ENCODE measurements around the gene EEF1AKMT2. TPM values are rescaled to one million over a fixed set of nuclear protein-coding genes. Genes with fewer than 3 reads are reported as not detected.
"Not testable (repeated sequence)": the region's sequence is repeated elsewhere in the genome, so short reads cannot be mapped to it uniquely, and the experiment has no call there.

The EEF1AKMT2 gene
- total RNA-seq, 2 donors from 2014 or later: 5.7 to 10.4 TPM

- no peak for TF ChIP-seq CTCF (IDR thresholded peaks at IDR 0.05)
- no peak overlapping the region for H3K4me3 ChIP-seq
- H3K36me3 ChIP-seq: no peaks in the 10 kb centered on the region
- peaks cover 4 to 15% of the 10 kb centered on the region in 2 donors for H3K4me1 ChIP-seq (ENCODE audit: control insufficient read depth in 1 of 2, low read depth in 2 of 2)
- no peak for ATAC-seq (ENCODE audit: insufficient number of reproducible peaks, low FRiP score, low read depth)
- H3K9me3 ChIP-seq: no peaks in the 10 kb centered on the region
- H3K27ac ChIP-seq: no peak overlapping the region
- H3K27me3 ChIP-seq (replicated peaks; ENCODE audit: insufficient read depth): no peaks in the 10 kb centered on the region
- DNase-seq (ENCODE audit: low spot score): no peak
Measured at GRCh38 chr10:124747745-124748144, 43.9 kb downstream of the EEF1AKMT2 start.

- H3K4me3 ChIP-seq: no peak overlapping the region
- H3K27me3 ChIP-seq (replicated peaks; ENCODE audit: insufficient read depth): no peaks in the 10 kb centered on the region
- no peaks in the 10 kb centered on the region for H3K36me3 ChIP-seq
- no peak overlapping the region for H3K27ac ChIP-seq
- ATAC-seq (ENCODE audit: insufficient number of reproducible peaks, low FRiP score, low read depth) (no peak), DNase-seq (ENCODE audit: low spot score) (no peak)
- no peaks in the 10 kb centered on the region for H3K9me3 ChIP-seq
- H3K4me1 ChIP-seq (ENCODE audit: control insufficient read depth in 1 of 2, low read depth in 2 of 2): peaks cover 6 to 23% of the 10 kb centered on the region in 2 donors
- TF ChIP-seq CTCF (IDR thresholded peaks at IDR 0.05): no peak
Measured at GRCh38 chr10:124746992-124747391, 44.7 kb downstream of the EEF1AKMT2 start.

- not testable (repeated sequence) for H3K36me3 ChIP-seq; H3K9me3 ChIP-seq; ATAC-seq (ENCODE audit: insufficient number of reproducible peaks, low FRiP score, low read depth); H3K27ac ChIP-seq; DNase-seq (ENCODE audit: low spot score); H3K27me3 ChIP-seq (replicated peaks; ENCODE audit: insufficient read depth); H3K4me3 ChIP-seq
- H3K4me1 ChIP-seq (ENCODE audit: control insufficient read depth in 1 of 2, low read depth in 2 of 2): peaks cover 10 to 28% of the 10 kb centered on the region in 2 donors
Measured at GRCh38 chr10:124746447-124746846, 45.2 kb downstream of the EEF1AKMT2 start.

- H3K9me3 ChIP-seq: no peaks in the 10 kb centered on the region
- ATAC-seq (ENCODE audit: insufficient number of reproducible peaks, low FRiP score, low read depth) (no peak), DNase-seq (ENCODE audit: low spot score) (no peak)
- peaks cover 16 to 36% of the 10 kb centered on the region in 2 donors for H3K4me1 ChIP-seq (ENCODE audit: control insufficient read depth in 1 of 2, low read depth in 2 of 2)
- H3K27me3 ChIP-seq (replicated peaks; ENCODE audit: insufficient read depth): no peaks in the 10 kb centered on the region
- peak overlapping the region in 1 of 2 donors; percentile 27 for H3K27ac ChIP-seq
- no peaks in the 10 kb centered on the region for H3K36me3 ChIP-seq
- TF ChIP-seq CTCF (IDR thresholded peaks at IDR 0.05): no peak
- no peak overlapping the region for H3K4me3 ChIP-seq
Measured at GRCh38 chr10:124745673-124746072, 46.0 kb downstream of the EEF1AKMT2 start.

- H3K36me3 ChIP-seq: no peaks in the 10 kb centered on the region
- H3K27ac ChIP-seq: peak overlapping the region; percentile 27 to 53
- H3K9me3 ChIP-seq: no peaks in the 10 kb centered on the region
- no peak overlapping the region for H3K4me3 ChIP-seq
- DNase-seq (ENCODE audit: low spot score): no peak
- H3K27me3 ChIP-seq (replicated peaks; ENCODE audit: insufficient read depth): no peaks in the 10 kb centered on the region
- TF ChIP-seq CTCF (IDR thresholded peaks at IDR 0.05): no peak
- H3K4me1 ChIP-seq (ENCODE audit: control insufficient read depth in 1 of 2, low read depth in 2 of 2): peaks cover 20 to 40% of the 10 kb centered on the region in 2 donors
- ATAC-seq (ENCODE audit: insufficient number of reproducible peaks, low FRiP score, low read depth): no peak
Measured at GRCh38 chr10:124745252-124745651, 46.4 kb downstream of the EEF1AKMT2 start.
